Fibroblast of mammary gland (primary cell): ENCODE data around the gene CISH.

ENCODE experiments used
- DNase-seq: peaks from one replicate; pipeline ENCODE4 v3.0.0-alpha.2; 2010; ENCODE audit warnings: low read depth
- H3K4me3 ChIP-seq: 2 replicates; pipeline ENCODE4 v1.5.1; 2011; ENCODE audit warnings: low read depth, mild to moderate bottlenecking, low read length, moderate library complexity; ENCODE audit not compliant: control insufficient read depth
- CTCF ChIP-seq: conservative IDR thresholded peaks from 2 replicates; pipeline ENCODE4 v1.5.1; 2011; ENCODE audit warnings: low read depth, low read length, inconsistent platforms; ENCODE audit not compliant: control insufficient read depth, insufficient read depth

CISH gene

GRCh38 chr3:50605901-50606326 is 5.7 kb downstream of the CISH start:
- H3K4me3 ChIP-seq = no peak overlapping the region
- no peak for TF ChIP-seq CTCF
- DNase-seq = no peak

DNA sequence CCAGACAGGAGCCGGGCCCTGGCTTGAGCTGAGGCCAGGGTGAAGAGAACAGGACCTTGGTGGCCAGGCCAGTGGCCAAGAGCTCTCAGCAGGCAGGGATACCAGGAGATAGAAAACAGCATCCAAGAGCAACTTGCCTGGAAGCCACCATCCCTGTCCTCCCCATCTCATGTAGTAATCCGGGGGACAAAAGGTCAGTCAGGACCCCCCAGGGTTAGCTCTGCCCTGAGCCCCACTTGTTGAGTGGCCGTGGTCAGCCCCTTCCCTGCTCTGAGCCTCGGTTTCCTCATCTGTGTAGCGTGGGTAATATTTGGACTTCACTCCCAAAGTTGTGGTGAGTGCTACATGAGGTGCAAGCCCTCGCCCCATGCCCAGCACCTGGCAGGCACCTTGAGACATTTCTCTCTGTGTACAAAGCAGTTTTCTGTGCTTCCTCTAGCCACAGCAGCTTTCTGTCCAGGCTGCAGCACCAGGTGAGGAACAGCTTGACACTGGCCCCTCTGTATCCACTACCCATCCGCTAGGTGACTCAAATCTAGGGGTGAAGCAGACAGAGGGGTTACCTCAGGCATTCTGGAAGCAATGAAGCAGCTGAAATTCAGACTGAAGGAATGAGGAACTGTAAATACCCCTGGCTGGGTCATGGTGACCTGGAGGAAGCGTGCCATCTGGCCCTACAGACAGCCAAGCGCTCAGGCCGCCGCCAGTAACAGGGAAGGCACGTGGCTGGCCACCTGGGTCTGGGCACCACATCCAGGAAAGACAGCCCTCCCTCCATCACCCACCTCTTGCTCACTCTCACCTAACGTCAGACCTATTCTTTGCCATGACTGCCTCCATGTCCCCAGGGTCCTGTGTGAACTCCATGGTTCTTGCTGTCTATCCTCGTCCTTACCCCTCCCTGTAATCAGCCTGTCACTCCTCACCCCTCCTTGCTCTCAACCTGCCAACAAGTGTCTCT is 6.7 kb downstream of the CISH start:
- no peak for DNase-seq
- TF ChIP-seq CTCF = no peak
- no peak overlapping the region for H3K4me3 ChIP-seq

- no peak for DNase-seq
- no peak overlapping the region for H3K4me3 ChIP-seq
- TF ChIP-seq CTCF = no peak
Observed at GRCh38 chr3:50604110-50604621, 7.4 kb downstream of the CISH start.

DNA sequence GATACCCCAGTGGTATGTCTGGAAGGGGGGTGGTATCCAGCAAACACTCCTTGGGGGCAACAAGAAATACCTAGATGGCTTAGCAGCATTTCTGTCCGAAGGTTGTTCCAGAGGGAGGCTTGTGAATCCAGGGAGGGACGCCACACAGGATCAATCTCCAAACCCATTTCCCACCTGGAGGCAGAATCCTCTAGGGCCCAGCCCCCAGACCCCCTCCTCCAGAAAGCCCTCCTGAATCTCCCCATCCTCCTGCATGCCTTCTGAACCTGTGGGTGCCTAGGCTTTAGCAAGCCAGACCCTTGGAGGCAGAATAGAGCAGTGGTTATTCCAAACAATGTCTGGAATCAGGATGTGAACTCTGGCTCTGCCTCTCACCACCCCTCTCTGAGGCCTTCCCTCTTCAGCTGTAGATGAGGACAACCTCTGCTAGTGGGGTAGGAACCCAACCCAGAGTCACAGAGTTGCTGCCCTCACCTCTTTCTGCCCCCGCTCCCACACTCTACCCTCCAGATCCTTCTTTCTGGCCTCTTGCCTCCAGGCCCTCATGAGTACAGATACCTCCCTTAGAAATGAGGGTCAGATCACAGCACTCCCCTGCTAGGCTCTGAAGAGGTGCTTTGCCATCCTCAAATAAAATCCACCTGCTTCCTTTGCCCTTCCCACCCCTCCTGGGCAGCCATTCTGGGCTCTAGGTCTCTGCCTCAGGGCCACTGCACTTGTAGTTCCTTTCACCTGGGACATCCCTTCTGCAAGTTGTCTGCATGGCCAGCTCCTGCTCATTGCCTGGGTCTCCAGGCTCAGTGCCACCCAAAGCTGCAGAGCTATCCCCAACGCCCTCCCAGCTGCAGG is 8.1 kb downstream of the CISH start:
- no peak for DNase-seq
- no peak overlapping the region for H3K4me3 ChIP-seq
- TF ChIP-seq CTCF = no peak

- DNase-seq = no peak
- TF ChIP-seq CTCF = no peak
- no peak overlapping the region for H3K4me3 ChIP-seq
Observed at GRCh38 chr3:50602595-50603191, 8.9 kb downstream of the CISH start.

GRCh38 chr3:50600841-50601591 is 10.6 kb downstream of the CISH start:
- TF ChIP-seq CTCF = no peak
- peak; percentile 97 for DNase-seq
- H3K4me3 ChIP-seq = no peak overlapping the region
